ENCODE results near the gene LRRC3B. TPM values are rescaled to one million over a fixed set of nuclear protein-coding genes. Genes with fewer than 3 reads are reported as not detected.

Gene LRRC3B
- total and polyA plus RNA-seq, 2 donors (not counting 3 experiments of a cell fraction or from before 2014, with no cell fraction given), result not detected

DNA sequence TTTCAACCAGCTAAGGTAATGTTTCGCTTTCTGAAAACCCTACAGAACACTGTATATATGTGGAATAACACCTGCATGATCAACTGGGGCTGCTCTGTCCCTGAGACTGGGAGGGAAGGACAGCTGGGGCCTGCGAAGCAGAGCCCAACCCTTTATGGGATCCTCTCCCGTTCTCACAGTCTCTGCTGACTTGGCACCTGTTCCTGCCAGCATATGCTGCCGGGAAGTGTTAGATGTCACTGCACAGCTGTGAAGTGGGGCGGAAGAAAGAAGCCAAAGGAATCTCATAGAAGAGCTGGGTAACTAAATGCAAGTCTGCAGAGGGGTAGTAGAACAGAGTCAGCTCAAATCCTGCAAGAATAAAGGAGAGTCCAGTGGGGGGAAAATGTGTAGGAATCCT lies 29.6 kb downstream of the LRRC3B start:
- no peak for FAIRE-seq
- no peak overlapping the region for H3K4me2 ChIP-seq (ENCODE audit: insufficient read depth, low read length)
- H3K79me2 ChIP-seq (ENCODE audit: control insufficient read depth, insufficient read depth, low read length), result no peaks in the 10 kb centered on the region
- no peak overlapping the region for H3K27ac ChIP-seq (ENCODE audit: insufficient read depth, low read depth, low read length)
- H4K20me1 ChIP-seq (replicated peaks; ENCODE audit: control insufficient read depth, extremely low read depth, insufficient read depth, low read length), result no peaks in the 10 kb centered on the region
- POLR2A ChIA-PET, result no interaction called here
- H3K4me1 ChIP-seq (ENCODE audit: control insufficient read depth, extremely low read depth, insufficient read depth, low read length), result no peaks in the 10 kb centered on the region
- H3K9me1 ChIP-seq (replicated peaks; ENCODE audit: control insufficient read depth, extremely low read depth, insufficient read depth, low read length), result no peaks in the 10 kb centered on the region
- dilution Hi-C loops (cut with MboI; ENCODE audit: extremely low pct_ligation_motif_present, low sequenced_read_pairs), result no loop called here
- intact Hi-C loops (cut with micrococcal nuclease), result no loop called here
- H2AFZ ChIP-seq (ENCODE audit: low read depth, low read length), result no peak overlapping the region
- BruUV-seq (replicated peaks), result no TSS peak
- DNase-seq (ENCODE audit: low read depth, low spot score), result no peak
- peaks cover under 1% of the 10 kb centered on the region for H3K9me3 ChIP-seq (replicated peaks; ENCODE audit: control insufficient read depth, insufficient read depth, low read length)
- no peaks in the 10 kb centered on the region for H3K27me3 ChIP-seq (ENCODE audit: control insufficient read depth in 2 of 2, insufficient read depth in 2 of 2, low read length in 2 of 2)
- no peak overlapping the region for H3K9ac ChIP-seq (replicated peaks; ENCODE audit: extremely low read depth, insufficient read depth, low read length)
- TF ChIP-seq JUN (IDR thresholded peaks at IDR 0.05; ENCODE audit: borderline replicate concordance, insufficient read depth, insufficient read length, low read depth) (no peak), MAX (IDR thresholded peaks at IDR 0.05; ENCODE audit: insufficient read depth, insufficient read length) (no peak), EZH2 (IDR thresholded peaks at IDR 0.05; ENCODE audit: borderline replicate concordance, low read depth, low read length, severe bottlenecking) (no peak), FOS (IDR thresholded peaks at IDR 0.05; ENCODE audit: borderline replicate concordance, insufficient read depth, low read length) (no peak), GATA2 (IDR thresholded peaks at IDR 0.05; ENCODE audit: insufficient read depth, insufficient read length, low read depth, low read length) (no peak), POLR2A (IDR thresholded peaks at IDR 0.05; ENCODE audit: low read depth, low read length) (no peak), POLR2AphosphoS5 (IDR thresholded peaks at IDR 0.05; ENCODE audit: insufficient read depth, low read depth, low read length) (no peak), MYC (IDR thresholded peaks at IDR 0.05; ENCODE audit: low read depth, low read length) (no peak)
- TF ChIP-seq, protein P1, sequence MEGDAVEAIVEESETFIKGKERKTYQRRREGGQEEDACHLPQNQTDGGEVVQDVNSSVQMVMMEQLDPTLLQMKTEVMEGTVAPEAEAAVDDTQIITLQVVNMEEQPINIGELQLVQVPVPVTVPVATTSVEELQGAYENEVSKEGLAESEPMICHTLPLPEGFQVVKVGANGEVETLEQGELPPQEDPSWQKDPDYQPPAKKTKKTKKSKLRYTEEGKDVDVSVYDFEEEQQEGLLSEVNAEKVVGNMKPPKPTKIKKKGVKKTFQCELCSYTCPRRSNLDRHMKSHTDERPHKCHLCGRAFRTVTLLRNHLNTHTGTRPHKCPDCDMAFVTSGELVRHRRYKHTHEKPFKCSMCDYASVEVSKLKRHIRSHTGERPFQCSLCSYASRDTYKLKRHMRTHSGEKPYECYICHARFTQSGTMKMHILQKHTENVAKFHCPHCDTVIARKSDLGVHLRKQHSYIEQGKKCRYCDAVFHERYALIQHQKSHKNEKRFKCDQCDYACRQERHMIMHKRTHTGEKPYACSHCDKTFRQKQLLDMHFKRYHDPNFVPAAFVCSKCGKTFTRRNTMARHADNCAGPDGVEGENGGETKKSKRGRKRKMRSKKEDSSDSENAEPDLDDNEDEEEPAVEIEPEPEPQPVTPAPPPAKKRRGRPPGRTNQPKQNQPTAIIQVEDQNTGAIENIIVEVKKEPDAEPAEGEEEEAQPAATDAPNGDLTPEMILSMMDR (IDR thresholded peaks at IDR 0.05; ENCODE audit: extremely low read depth in 1 of 2, insufficient read depth in 1 of 2, low read depth in 1 of 2, low read length in 2 of 2), result no peak
- CTCF ChIA-PET, result no interaction called here
- no peaks in the 10 kb centered on the region for H3K36me3 ChIP-seq (ENCODE audit: control insufficient read depth in 2 of 2, extremely low read depth in 1 of 2, insufficient read depth in 2 of 2, low read length in 2 of 2)
- H3K4me3 ChIP-seq (replicated peaks in 1 of 3; ENCODE audit: insufficient read depth in 1 of 3, low read depth in 1 of 3, low read length in 3 of 3), result no peak overlapping the region

Data from endothelial cell of umbilical vein (primary cell).